MM.1S (cell line): ENCODE results near the gene MORN5.

Experiments used
- DNase-seq: peaks from one replicate; pipeline ENCODE4 v3.0.0-alpha.2; 2015
- H2AFZ ChIP-seq: fragments of 300-600 bp; sonication (generic); 2 replicates; pipeline ENCODE4 v1.6.0; 2016; ENCODE audit warnings: antibody characterized with exemption, low read length
- H3F3A ChIP-seq: fragments of 300-600 bp; sonication (generic); 2 replicates; pipeline ENCODE4 v1.6.1; 2016; ENCODE audit warnings: mild to moderate bottlenecking, antibody characterized with exemption, low read length, moderate library complexity, mixed read lengths; ENCODE audit not compliant: insufficient read depth
- H3K27ac ChIP-seq: fragments of 300-600 bp; sonication (generic); 2 replicates; pipeline ENCODE4 v1.5.1; 2016; ENCODE audit warnings: mild to moderate bottlenecking, low read length
- H3K27me3 ChIP-seq: fragments of 300-600 bp; sonication (generic); replicated peaks from 2 replicates; pipeline ENCODE4 v1.6.0; 2016; ENCODE audit warnings: low read length; ENCODE audit not compliant: insufficient read depth
- H3K36me3 ChIP-seq: fragments of 300-600 bp; sonication (generic); replicated peaks from 2 replicates; pipeline ENCODE4 v1.6.1; 2016; ENCODE audit warnings: mild to moderate bottlenecking, low read length, mixed read lengths; ENCODE audit not compliant: insufficient read depth
- H3K4me1 ChIP-seq: fragments of 300-600 bp; sonication (generic); 2 replicates; pipeline ENCODE4 v1.6.1; 2016; ENCODE audit warnings: low read length, mixed read lengths
- H3K4me2 ChIP-seq: fragments of 300-600 bp; sonication (generic); 2 replicates; pipeline ENCODE4 v1.6.0; 2016; ENCODE audit warnings: low read depth, low read length
- H3K4me3 ChIP-seq: fragments of 300-600 bp; sonication (generic); 2 replicates; pipeline ENCODE4 v1.5.1; 2016; ENCODE audit warnings: low read length, mixed read lengths
- H3K79me2 ChIP-seq: fragments of 300-600 bp; sonication (generic); 2 replicates; pipeline ENCODE4 v1.6.1; 2016; ENCODE audit warnings: mixed run types, low read length, mixed read lengths
- H3K9ac ChIP-seq: fragments of 300-600 bp; sonication (generic); 2 replicates; pipeline ENCODE4 v1.6.1; 2016; ENCODE audit warnings: low read length, mixed read lengths
- H3K9me2 ChIP-seq: fragments of 300-600 bp; sonication (generic); replicated peaks from 2 replicates; pipeline ENCODE4 v1.6.1; 2016; ENCODE audit warnings: mild to moderate bottlenecking, low read length, mixed read lengths; ENCODE audit not compliant: insufficient read depth
- H3K9me3 ChIP-seq: fragments of 300-600 bp; sonication (generic); replicated peaks from 2 replicates; pipeline ENCODE4 v1.6.1; 2016; ENCODE audit warnings: mild to moderate bottlenecking, low read length, mixed read lengths; ENCODE audit not compliant: insufficient read depth
- H4K20me1 ChIP-seq: fragments of 300-600 bp; sonication (generic); 2 replicates; pipeline ENCODE4 v1.6.1; 2016; ENCODE audit warnings: mild to moderate bottlenecking, low read length, moderate library complexity, mixed read lengths; ENCODE audit not compliant: insufficient read depth
- CTCF ChIP-seq: fragments of 300-600 bp; sonication (generic); IDR thresholded peaks from 2 replicates; pipeline ENCODE4 v1.5.1; 2016; ENCODE audit warnings: antibody characterized with exemption, low read length, mixed read lengths
- EZH2 ChIP-seq: fragments of 300-600 bp; sonication (generic); optimal IDR thresholded peaks from 2 replicates; pipeline ENCODE3; 2017; ENCODE audit warnings: low read depth, mild to moderate bottlenecking, antibody characterized with exemption, low read length, mixed read lengths
- EZH2phosphoT487 ChIP-seq: fragments of 300-600 bp; sonication (generic); IDR thresholded peaks from 2 replicates; pipeline ENCODE4 v1.6.1; 2018; ENCODE audit warnings: antibody characterized with exemption, low read length

The MORN5 gene

GRCh38 chr9:122138560-122139268 lies 21.0 kb upstream of the MORN5 start:
- no peaks in the 10 kb centered on the region for H3K4me1 ChIP-seq
- no peak overlapping the region for H3K9ac ChIP-seq
- no peak overlapping the region for H3K27ac ChIP-seq

GRCh38 chr9:122140368-122141193 lies 19.1 kb upstream of the MORN5 start:
- no peaks in the 10 kb centered on the region for H3K79me2 ChIP-seq

More at GRCh38 chr9:122138560-122139268, 21.0 kb upstream of the MORN5 start:
- no peak for TF ChIP-seq CTCF
- no peak for TF ChIP-seq EZH2phosphoT487
- TF ChIP-seq EZH2: no peak
- Histone ChIP-seq H3K36me3 (no peaks in the 10 kb centered on the region), H3K27me3 (no peaks in the 10 kb centered on the region), H2AFZ (no peak overlapping the region), H3K4me2 (no peak overlapping the region), H3K9me2 (no peaks in the 10 kb centered on the region), H3K4me3 (no peak overlapping the region), H3F3A (no peaks in the 10 kb centered on the region), H3K9me3 (no peaks in the 10 kb centered on the region), H3K79me2 (no peaks in the 10 kb centered on the region), H4K20me1 (no peaks in the 10 kb centered on the region)
- DNase-seq: no peak

GRCh38 chr9:122141671-122142070 lies 18.0 kb upstream of the MORN5 start:
- Histone ChIP-seq H3K79me2 (no peaks in the 10 kb centered on the region), H3K9ac (no peak overlapping the region), H4K20me1 (no peaks in the 10 kb centered on the region), H3K4me2 (no peak overlapping the region), H3K9me2 (no peaks in the 10 kb centered on the region), H3K36me3 (no peaks in the 10 kb centered on the region; the same call in 1 of the 2 replicates), H3F3A (no peaks in the 10 kb centered on the region), H3K4me1 (no peaks in the 10 kb centered on the region), H3K27me3 (no peaks in the 10 kb centered on the region), H3K4me3 (no peak overlapping the region), H3K9me3 (no peaks in the 10 kb centered on the region), H3K27ac (no peak overlapping the region), H2AFZ (no peak overlapping the region)
- DNase-seq: no peak
- TF ChIP-seq EZH2 (no peak), CTCF (no peak), EZH2phosphoT487 (no peak)

More at GRCh38 chr9:122140368-122141193, 19.1 kb upstream of the MORN5 start:
- H3K36me3 ChIP-seq: no peaks in the 10 kb centered on the region; the same call in 1 of the 2 replicates
- no peaks in the 10 kb centered on the region for H4K20me1 ChIP-seq
- DNase-seq: no peak
- H3K27me3 ChIP-seq: no peaks in the 10 kb centered on the region
- H3K4me3 ChIP-seq: no peak overlapping the region
- no peak overlapping the region for H3K9ac ChIP-seq
- H3K4me1 ChIP-seq: no peaks in the 10 kb centered on the region
- TF ChIP-seq CTCF (no peak), EZH2phosphoT487 (no peak), EZH2 (no peak)
- no peak overlapping the region for H2AFZ ChIP-seq
- H3F3A ChIP-seq: no peaks in the 10 kb centered on the region
- no peaks in the 10 kb centered on the region for H3K9me2 ChIP-seq
- H3K4me2 ChIP-seq: no peak overlapping the region
- no peaks in the 10 kb centered on the region for H3K9me3 ChIP-seq
- no peak overlapping the region for H3K27ac ChIP-seq
